ENCODE data around the gene GPR65. TPM values are rescaled to one million over a fixed set of nuclear protein-coding genes. Genes with fewer than 3 reads are reported as not detected.
A peak's percentile ranks its signal among the peaks of the same experiment; 100 is the strongest.

Gene GPR65
- 4.5 and 6.1 TPM in 2 replicates for total RNA-seq (2014; rRNA removed; shearing (Covaris generic))
- total RNA-seq (2022) = 8.0 and 8.2 TPM in 2 replicates
- Bru-seq, nascent RNA = percentile 90 among the genes with signal in this experiment
- BruChase-seq, experiment 1, labeled RNA remaining after a 6-hour chase = percentile 49 among the genes with signal in this experiment
- BruChase-seq, experiment 2, labeled RNA remaining after a 2-hour chase = percentile 77 among the genes with signal in this experiment
- long read RNA-seq, full-length matches to known transcripts = 21 of 21 reads
- long read RNA-seq, partial matches to known transcripts = 0 of 21 reads
- long read RNA-seq, other reads (novel, unspliced or antisense) = 0 of 21 reads

GRCh38 chr14:88005050-88005481 is at the start of gene GPR65:
Gene GPR65, plus strand, starts transcription at chr14:88005135. Its CDS starts 5,713 bp downstream, at chr14:88010848.
- Histone ChIP-seq H2AFZ (ENCODE audit: low read length) (peak within 1 kb of the TSS; percentile 95), H3K79me2 (ENCODE audit: insufficient read depth, low read depth, low read length) (peaks cover 33% of the 10 kb centered on the region), H3K4me2 (ENCODE audit: low read length) (peak within 1 kb of the TSS; percentile 73), H4K20me1 (ENCODE audit: insufficient read depth, low read length) (no peaks in the 10 kb centered on the region), H3K4me1 (ENCODE audit: insufficient read depth, low read length, poor library complexity, severe bottlenecking) (peaks cover 42% of the 10 kb centered on the region), H3K4me3 (ENCODE audit: low read depth, low read length, poor library complexity, severe bottlenecking) (peak within 1 kb of the TSS; percentile 71), H3K9me3 (ENCODE audit: low read length) (no peaks in the 10 kb centered on the region), H3K9me2 (ENCODE audit: insufficient read depth, low read length) (no peaks in the 10 kb centered on the region), H3K27ac (ENCODE audit: low read depth, low read length, poor library complexity, severe bottlenecking) (peak within 1 kb of the TSS; percentile 78), H3K36me3 (ENCODE audit: insufficient read depth, low read length) (no peaks in the 10 kb centered on the region)
- DNase-seq (ENCODE audit: low spot score) = peak; percentile 83
- ChIA-PET CTCF (ENCODE audit: unreplicated experiment) (no interaction called here), POLR2A (interaction anchor here (0.6 to 6.2 kb wide), 5 partner anchors 8 to 373 kb away, joined by 3 to 66 read pairs (median 4); partner anchors contain the start of gene GALC)
- TF ChIP-seq CTCF (conservative IDR thresholded peaks at IDR 0.05; ENCODE audit: low read length) (no peak), EZH2phosphoT487 (IDR thresholded peaks at IDR 0.05; ENCODE audit: borderline replicate concordance, low read depth, low read length) (no peak)
- BruUV-seq (replicated peaks) = no TSS peak
- intact Hi-C loops (cut with micrococcal nuclease; ENCODE audit: unreplicated experiment) = loop anchor here (10.0 kb wide), 2 partner anchors 380 to 790 kb away; partner anchors contain the start of genes EML5 and SPATA7

- CTCF ChIA-PET (ENCODE audit: unreplicated experiment) = no interaction called here
- Histone ChIP-seq H3K4me1 (ENCODE audit: insufficient read depth, low read length, poor library complexity, severe bottlenecking) (peaks cover 9% of the 10 kb centered on the region), H4K20me1 (ENCODE audit: insufficient read depth, low read length) (no peaks in the 10 kb centered on the region), H3K36me3 (ENCODE audit: insufficient read depth, low read length) (no peaks in the 10 kb centered on the region), H3K4me2 (ENCODE audit: low read length) (no peak overlapping the region), H3K27ac (ENCODE audit: low read depth, low read length, poor library complexity, severe bottlenecking) (no peak overlapping the region), H3K9me3 (ENCODE audit: low read length) (no peaks in the 10 kb centered on the region), H3K79me2 (ENCODE audit: insufficient read depth, low read depth, low read length) (no peaks in the 10 kb centered on the region), H3K9me2 (ENCODE audit: insufficient read depth, low read length) (no peaks in the 10 kb centered on the region), H2AFZ (ENCODE audit: low read length) (no peak overlapping the region), H3K4me3 (ENCODE audit: low read depth, low read length, poor library complexity, severe bottlenecking) (no peak overlapping the region)
- BruUV-seq (replicated peaks) = no TSS peak
- intact Hi-C loops (cut with micrococcal nuclease; ENCODE audit: unreplicated experiment) = no loop called here
- no peak for DNase-seq (ENCODE audit: low spot score)
- TF ChIP-seq EZH2phosphoT487 (IDR thresholded peaks at IDR 0.05; ENCODE audit: borderline replicate concordance, low read depth, low read length) (no peak), CTCF (conservative IDR thresholded peaks at IDR 0.05; ENCODE audit: low read length) (no peak)
- POLR2A ChIA-PET = interaction anchor here (0.8 to 1.0 kb wide), 2 partner anchors 10 to 11 kb away, joined by 4 read pairs; no protein-coding TSS in a partner anchor
Observed at GRCh38 chr14:87955501-87955900, 49.4 kb upstream of the GPR65 start.
